ELR (cell line): Measurements from ENCODE around the gene SFSWAP.
"Not testable (repeated sequence)": the region's sequence is repeated elsewhere in the genome, so short reads cannot be mapped to it uniquely, and the experiment has no call there.

Source experiments
- DNase-seq: peaks from one replicate; pipeline ENCODE4 v3.0.0-alpha.2; 2015; ENCODE audit warnings: low read depth

SFSWAP gene

DNA sequence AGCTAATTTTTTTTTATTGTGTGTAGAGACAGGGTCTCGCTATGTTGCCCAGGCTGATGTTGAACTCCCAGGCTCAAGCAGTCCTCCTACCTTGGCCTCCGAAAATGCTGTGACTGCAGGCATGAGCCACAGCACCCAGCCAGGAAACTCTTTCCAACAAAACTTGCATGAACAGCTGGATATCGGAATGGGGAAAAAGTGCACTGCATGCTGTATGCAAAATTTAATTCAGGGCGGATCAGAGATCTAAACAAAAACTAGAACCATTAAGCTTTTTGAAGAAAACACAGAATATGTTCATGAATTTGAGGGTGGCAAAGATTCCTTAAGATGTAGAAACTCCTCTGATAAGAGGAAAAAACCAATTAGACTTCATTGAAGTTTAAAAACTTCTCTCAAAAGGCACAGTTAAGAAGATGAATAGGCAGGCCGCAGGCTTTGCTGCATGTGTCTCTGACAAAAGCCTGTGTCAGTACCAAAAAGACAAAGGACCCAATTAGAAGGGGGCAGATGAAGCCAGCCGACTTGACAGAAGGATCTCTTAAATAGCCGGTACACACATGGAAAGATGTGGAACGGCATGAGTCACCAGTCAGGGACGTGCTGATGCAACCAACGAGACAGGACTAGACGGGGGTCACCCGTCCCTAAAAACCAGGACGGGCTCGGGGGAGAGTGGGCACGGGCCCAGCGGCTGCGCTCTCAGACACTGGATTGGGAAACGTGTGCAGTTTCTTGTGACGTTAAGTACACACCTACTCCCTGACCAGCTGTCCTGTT, 82.5 kb downstream of the SFSWAP start:
- DNase-seq: peak; percentile 19

DNA sequence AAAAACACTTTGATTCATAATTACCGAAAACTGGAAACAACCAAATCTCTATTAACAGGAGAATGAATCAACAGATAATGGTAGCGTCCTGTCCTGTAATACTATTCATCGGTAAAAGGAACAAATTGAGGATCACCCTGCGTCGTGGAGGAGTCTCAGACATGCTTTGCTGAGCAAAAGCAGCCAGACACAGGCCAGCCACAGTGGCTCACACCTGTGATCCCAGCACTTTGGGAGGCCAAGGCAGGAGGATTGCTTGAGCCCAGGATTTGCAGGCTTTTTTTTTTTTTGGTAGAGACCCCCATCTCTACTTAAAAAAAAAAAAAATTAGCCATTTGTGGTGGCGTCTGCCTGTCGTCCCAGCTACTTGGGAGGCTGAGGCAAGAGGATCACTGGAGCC, 83.2 kb downstream of the SFSWAP start:
- no peak for DNase-seq

DNA sequence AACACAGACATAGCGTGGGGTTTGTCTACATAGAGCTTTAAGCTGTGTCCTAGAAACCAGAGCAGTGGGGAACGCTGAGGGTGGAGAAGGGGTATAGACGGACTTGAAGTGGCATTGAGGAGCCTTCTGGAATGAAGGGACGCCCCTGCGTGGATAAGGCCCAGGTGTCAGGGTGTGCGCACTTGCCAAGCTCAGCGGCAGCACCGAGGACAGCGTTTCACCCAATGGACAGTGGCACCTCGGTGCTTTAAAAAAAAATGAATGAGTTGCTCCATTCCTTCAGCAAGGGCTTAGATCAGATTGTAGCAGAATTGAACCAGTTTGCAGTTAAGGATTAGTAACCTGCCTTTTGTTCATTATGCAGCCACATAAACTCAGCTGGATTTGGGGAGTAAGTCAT, 83.7 kb downstream of the SFSWAP start:
- no peak for DNase-seq

DNA sequence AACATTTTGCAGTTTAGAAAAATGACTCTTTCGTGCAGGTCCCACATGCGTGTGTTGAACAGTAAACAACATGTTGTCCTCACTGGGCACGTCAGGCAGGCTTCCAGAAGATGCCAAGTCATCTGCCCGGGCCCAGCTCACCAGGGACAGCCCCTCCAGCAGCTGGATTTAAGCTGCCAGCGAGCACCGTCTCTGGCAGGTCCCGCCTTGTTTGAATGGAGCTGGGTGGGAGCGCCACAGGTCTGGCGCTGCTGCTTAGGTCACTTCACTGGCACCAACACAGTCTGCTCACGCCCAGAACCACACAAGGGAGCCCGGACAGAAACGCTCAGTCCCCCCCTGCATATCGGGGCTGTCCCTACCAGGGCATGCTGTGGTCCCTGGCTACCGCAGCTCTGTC, 84.2 kb downstream of the SFSWAP start:
- DNase-seq: no peak

DNA sequence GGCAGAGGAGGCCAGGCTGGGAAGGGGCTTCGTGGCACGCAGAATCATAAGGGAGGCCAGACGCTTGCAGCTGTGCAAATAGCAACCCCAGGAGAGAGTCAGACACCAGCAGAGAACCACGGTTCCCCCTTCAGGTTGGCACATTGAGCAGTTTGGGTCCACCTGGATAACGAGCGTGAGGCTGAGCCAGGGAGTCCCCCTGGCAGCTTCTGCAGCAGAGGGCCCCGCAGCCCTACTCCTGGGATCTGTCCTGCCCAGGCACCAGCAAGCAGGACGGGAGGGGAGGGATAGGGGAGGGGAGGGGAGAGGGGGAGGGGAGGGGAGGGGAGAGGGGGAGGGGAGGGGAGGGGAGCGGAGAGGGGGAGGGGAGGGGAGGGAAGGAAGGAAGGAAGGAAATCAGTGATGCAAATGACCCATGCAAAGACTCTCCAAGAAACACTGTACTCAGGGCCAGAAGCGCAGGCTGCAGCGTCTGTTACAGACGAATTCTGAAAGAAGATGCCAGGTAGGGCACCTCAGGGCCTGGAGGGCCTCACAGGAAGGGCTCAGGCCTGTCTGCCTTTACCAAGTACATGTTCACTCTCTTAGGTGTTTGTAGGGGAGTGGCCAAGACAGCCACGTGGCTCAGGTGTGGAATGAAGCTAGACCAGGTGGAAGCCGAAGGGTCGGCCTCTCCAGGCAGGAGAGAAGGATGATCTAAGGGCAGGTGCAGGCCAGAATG, 85.0 kb downstream of the SFSWAP start:
- no peak for DNase-seq

DNA sequence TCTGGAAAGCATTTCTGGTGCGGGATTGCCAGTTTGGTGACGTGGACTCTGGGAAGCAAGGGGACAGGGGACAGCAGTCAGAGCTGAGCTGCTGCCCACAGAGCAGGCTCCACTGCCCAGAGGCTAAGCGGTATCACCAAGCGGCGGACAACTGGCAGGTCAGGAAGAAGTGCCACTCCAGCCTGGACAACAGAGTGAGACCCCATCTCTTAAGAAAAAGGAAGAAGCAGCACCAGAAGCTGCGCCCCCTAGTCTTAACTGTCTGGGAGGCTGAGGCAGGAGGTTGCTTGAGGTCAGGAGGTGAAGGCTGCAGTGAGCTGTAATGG, 85.5 kb downstream of the SFSWAP start:
- DNase-seq: no peak

DNA sequence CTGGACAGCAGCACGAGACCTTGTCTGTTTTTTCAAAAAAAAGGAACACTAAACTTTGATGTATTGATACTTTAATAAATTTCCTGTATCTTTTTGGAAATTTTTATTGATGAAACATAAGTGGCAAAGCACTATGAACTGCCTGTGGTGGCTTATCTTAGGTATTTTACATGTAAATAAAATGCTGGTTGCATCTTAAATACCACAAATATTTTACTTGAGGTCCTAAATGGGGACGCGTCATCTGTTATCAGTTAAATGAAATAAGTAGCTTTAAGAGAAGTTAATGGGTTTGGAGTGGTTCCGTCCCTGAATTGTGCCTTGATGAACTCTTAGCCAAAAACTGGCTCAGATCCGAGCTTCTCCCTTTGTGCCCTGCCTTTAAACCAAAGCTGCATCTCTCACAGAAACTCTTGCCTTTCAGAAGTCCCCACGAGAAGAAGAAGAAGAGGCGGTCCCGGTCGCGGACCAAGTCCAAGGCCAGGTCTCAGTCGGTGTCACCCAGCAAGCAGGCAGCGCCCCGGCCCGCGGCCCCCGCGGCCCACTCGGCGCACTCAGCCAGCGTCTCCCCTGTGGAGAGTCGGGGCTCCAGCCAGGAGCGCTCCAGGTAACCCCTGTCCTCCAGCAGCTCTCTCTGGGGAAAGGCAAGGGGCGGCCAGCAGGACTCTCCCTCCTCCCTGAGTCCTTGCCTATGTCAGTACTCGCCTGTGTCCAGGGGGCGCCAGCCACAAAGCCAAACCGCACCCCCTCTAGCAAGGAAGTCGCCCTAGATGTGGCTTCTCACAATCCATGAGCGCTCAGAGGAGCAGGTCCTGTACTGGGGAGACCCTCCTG, 86.1 kb downstream of the SFSWAP start:
- DNase-seq: no peak

DNA sequence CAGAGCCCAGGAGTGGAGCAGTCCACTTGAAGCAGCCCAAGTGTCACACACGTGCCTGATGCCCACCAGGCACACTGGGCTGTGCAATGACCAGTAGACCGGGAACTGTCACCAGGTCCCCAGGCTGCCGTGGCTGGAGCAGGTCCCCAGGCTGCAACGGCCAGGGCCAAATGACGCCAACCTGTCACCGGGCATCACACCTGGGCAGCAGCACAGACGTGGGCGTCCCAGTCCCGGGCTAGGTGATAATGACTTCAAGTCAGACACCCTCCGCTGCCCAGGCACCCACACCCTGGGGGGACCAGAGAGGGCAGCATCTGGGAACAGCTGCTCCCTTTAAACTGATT, 86.7 kb downstream of the SFSWAP start:
- no peak for DNase-seq

DNA sequence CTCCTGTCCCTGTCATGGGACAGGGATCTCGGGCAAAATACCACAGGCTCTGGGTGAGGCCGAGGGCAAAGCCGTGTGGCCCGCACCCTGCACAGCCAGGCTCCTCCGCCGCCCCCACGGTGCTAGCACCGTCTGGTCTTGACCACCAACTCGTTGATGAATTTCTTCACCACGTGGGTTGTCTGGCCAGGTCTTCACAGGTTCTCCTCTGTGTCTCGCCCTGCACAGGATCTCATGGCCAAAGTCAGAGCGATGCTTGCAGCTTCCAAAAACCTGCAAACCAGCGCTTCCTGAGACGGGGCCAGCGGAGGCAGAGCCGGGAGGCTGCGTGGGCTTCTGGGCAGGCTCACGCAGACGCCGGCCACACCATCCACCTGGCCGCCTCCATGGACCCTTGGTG, 88.3 kb downstream of the SFSWAP start:
- no peak for DNase-seq

DNA sequence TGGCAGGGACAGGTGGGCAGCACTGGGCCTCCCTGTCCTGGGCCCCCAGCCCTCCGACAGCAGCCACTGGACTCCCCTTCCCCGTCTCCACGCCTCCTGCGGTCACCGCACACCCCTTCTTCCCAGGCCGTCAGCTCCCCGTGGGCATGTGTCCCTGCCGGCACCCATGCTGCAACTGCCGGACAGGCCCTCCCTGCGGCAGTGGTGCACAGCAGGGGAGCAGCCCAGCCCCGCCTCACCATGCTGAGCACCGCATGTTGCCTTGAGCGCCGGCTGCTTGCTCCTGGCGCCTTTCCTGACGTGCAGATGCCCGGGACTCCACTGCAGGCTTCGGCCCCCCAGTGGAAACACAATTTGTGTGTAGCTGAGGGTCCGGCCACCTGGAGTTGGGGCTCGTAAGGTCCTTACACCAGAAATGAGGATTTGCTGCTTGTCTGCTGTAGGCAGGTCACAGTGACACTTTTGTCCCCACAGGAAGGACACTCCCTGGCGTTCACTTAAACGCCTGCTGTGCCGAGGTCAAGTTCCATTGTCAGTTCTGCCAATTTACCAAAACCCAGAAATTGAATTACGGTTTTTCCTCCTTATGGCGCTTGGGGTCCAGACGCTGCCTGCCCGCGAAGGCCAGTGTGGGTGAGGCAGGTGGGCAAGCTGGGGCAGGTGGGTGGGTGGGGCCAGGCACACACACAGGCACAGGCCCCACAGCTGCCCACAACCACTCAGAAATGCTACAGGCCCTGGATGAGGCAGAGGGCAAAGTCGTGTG, 89.1 kb downstream of the SFSWAP start:
- no peak for DNase-seq

DNA sequence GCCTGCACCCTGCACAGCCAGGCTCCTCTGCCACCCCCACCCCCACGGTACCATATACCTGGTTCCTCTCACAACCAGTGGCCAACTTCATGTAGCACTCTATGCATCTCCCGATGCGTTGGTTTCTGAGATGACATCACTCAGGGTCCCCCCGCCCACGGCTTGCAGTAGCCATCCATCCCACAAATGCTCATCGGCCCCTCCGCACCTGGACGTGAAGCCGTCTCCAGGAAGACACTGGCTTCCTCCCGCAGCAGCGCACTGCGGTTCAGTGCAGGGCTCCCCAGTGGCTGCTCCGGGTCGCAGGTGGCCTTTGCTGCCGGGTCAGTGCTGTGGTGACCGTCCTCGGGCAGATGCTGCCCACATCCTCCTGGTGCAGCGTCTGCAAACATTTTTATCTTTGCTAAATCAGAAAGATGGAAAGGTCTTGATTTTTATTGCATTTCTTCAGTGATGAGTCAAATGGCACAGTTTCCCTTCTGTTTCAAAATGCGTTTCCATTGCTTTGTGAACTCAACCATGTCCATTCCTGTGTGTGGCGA, 89.8 kb downstream of the SFSWAP start:
- DNase-seq: no peak

DNA sequence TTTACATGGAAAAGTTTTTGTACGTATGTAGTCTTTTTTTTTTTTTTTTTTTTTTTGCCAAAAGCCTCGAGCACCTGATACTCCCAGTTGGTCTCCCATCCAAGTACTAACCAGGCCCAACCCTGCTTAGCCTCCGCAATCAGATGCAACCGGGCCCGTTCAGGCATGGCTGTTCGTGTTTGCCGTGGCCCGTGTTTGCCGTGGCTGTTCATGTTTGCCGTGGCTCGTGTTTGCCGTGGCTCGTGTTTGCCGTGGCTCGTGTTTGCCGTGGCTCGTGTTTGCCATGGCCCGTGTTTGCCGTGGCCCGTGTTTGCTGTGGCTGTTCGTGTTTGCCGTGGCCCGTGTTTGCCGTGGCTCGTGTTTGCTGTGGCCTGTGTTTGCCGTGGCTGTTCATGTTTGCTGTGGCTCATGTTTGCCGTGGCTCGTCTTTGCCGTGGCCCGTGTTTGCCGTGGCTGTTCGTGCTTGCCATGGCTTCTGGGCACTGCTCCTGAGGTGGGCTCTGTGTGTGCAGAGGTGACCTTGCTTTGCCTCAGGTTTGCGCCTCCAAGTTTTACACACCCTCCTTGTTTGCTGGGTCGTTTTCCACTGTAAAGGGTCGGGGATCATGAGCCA, 90.5 kb downstream of the SFSWAP start:
- no peak for DNase-seq

DNA sequence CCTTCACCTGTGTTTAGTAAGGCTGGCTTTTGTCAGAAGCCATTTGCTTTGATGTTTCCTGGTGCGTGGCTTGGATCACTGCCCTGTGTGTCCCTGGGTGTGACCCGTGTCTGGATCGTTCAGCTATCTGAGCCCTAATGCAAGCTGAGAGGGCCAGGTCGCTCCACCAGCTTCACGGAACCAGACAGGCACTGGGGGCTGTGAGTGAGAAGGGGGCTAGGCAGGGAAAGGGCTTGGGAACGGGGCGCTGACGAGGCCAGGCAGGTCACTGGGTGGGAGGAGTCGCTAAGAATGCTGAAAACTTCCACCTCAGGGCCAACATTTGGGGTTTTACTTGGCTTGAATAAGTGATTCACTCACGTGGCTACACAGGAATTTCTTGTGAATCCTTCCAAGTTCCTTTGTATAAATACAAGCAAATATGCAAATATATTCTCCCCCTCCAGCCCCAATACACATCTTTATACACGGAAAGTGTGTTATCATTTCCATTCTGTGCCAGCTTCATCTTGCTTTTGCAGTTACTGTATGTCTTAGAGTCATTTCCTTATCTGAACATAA, 93.2 kb downstream of the SFSWAP start:
- peak; percentile 50 for DNase-seq

DNA sequence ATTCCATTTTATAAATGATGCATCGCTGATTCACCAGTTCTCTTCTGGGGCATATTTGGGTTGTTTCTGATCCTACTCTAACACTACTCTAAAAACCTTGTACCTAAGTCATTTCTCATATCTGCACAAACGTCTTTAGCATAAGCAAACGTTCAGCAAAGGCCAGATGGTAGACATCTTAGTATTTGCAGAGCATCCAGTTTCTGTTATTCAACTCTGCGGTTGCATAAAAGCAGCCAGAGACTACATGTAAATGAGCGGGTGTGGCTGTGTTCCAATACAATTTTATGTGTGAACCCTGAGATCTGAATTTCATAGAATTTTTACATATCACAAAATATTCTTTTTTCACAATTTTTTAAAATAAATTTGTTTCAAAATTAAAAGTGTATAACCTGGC, 94.5 kb downstream of the SFSWAP start:
- DNase-seq: no peak

DNA sequence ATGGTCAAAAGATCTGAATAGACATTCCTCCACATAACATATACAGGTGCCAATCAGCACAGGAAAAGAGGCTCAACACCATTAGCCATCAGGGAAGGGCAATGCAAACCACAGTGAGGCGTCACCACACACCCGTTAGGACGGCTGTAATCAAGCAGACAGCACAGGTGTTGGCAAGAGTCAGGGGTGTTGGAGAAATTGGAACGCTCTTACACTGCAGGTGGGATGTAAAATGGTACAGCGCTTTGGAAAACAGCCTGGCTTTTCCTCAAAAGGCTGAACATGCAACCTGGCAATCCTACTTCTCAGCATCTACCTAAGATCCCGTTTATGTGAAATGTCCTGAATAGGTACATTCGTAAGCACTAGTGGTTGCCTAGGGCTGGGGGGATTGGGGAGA, 95.8 kb downstream of the SFSWAP start:
- DNase-seq: no peak

DNA sequence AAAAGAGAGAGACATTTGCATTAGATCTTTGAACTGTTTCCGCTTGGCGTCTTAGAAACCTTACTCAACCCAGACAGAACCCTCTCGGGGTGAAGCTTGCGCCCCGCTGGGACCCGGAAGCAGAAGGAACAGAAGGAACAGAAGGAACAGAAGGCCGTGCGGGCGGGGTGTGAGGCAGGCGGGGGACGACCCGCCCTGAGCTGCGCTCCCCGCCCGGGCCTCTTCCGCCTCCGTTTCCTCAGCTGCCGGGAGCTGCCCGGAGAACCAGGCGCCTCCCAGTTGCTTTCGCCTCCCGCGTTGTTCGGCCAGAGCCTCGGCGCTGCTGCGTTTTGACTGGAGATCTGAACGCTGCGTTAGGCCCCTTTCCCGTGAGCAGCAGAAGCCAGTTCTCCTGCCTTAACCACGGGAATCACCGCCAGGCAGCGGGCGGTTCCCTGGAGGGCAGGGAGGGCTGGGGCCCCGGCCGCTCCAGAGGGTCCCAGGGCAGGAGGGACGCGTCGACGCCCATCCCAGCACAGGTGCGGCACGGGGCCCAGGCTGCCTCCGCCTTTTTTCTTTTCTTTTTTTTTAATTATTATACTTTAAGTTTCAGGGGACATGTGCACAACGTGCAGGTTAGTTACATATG, 98.0 kb downstream of the SFSWAP start:
- DNase-seq: no peak

DNA sequence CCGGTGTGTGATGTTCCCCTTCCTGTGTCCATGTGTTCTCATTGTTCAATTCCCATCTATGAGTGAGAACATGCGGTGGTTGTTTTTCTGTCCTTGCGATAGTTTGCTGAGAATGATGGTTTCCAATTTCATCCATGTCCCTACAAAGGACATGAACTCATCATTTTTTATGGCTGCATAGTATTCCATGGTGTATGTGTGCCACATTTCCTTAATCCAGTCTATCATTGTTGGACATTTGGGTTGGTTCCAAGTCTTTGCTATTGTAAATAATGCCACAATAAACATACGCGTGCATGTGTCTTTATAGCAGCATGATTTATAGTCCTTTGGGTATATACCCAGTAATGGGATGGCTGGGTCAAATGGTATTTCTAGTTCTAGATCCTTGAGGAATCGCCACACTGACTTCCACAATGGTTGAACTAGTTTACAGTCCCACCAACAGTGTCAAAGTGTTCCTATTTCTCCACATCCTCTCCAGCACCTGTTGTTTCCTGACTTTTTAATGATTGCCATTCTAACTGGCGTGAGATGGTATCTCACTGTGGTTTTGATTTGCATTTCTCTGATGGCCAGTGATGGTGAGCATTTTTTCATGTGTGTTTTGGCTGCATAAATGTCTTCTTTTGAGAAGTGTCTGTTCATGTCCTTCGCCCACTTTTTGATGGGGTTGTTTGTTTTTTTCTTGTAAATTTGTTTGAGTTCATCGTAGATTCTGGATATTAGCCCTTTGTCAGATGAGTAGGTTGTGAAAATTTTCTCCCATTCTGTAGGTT, 98.8 kb downstream of the SFSWAP start:
- DNase-seq: not testable (repeated sequence)

DNA sequence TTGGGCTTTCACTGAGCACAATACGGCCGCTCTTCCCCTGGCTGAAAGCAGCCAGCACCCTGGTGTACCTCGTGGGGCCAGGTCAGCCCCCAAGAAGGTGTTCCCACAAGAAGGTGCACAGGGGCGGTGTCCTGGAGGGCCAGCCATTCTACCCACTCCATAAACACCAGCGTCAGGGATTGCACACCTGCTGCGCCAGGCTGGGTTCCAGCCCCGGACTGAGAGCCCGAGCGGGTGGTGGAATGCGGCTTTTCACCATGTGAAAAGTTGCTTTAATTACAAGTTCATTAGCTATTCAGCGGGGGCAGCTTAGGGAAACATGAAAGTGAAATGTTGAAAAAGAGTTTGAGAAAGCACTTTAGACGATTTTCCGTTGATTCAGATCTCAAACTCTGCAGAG, 99.8 kb downstream of the SFSWAP start:
- DNase-seq: no peak

DNA sequence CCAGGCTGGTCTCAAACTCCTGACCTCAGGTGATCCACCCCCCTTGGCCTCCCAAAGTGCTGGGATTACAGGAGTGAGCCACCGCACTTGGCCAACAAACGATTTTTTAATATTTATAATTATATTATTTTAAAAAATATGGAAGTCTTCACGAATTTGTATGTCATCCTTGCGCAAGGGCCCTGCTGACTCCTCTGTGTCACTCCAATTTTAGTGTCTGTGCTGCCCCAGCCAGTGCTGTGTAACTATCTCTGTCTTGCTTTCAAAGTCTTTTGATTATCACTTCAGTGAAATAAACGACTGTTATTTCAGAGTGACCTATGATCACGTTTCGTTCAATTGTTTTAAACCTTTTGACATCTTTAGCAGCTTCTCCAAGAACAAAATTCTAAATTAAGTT, 104.2 kb downstream of the SFSWAP start:
- DNase-seq: no peak

DNA sequence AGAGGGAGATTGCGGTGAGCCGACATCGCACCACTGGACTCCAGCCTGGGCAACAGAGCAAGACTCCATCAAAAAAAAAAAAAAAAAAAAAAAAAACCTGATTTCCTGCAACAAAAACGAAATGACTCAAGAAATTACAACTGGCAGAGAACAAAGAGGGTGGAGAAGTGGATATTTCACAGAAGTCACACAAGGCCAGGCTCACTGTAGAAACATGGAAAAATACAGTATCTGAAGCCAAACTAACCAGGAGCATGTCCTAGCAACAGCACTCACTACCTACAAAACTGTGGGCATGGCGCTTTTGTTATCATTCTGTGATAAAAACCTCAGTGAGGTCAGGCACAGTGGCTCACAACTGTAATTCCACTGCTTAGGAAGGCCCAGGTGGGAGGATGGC, 105.6 kb downstream of the SFSWAP start:
- DNase-seq: no peak
